HUES64 (cell line): Measurements from ENCODE around the gene DLGAP1.
A peak's percentile ranks its signal among the peaks of the same experiment; 100 is the strongest.
"Not testable (repeated sequence)": the region's sequence is repeated elsewhere in the genome, so short reads cannot be mapped to it uniquely, and the experiment has no call there.

ENCODE experiments used
- H3K27ac ChIP-seq: 2 replicates; pipeline ENCODE4 v1.7.0; 2013; ENCODE audit warnings: low read depth, low read length, inconsistent platforms
- H3K27me3 ChIP-seq: 2 replicates; pipeline ENCODE4 v1.6.1; 2013; ENCODE audit warnings: mild to moderate bottlenecking, low read length; ENCODE audit not compliant: insufficient read depth
- H3K36me3 ChIP-seq: 2 replicates; pipeline ENCODE4 v1.6.1; 2013; ENCODE audit warnings: mild to moderate bottlenecking, low read length; ENCODE audit not compliant: insufficient read depth
- H3K4me1 ChIP-seq: 2 replicates; pipeline ENCODE4 v1.6.1; 2013; ENCODE audit warnings: mild to moderate bottlenecking, low read length, moderate library complexity; ENCODE audit not compliant: insufficient read depth
- H3K4me3 ChIP-seq: 2 replicates; pipeline ENCODE4 v1.5.1; 2013; ENCODE audit warnings: mild to moderate bottlenecking, low read length, moderate library complexity
- H3K9ac ChIP-seq: 2 replicates; pipeline ENCODE4 v1.6.1; 2013; ENCODE audit warnings: mild to moderate bottlenecking, low read depth, low read length
- H3K9me3 ChIP-seq: 2 replicates; pipeline ENCODE4 v1.6.1; 2013; ENCODE audit warnings: low read depth, low read length; ENCODE audit not compliant: insufficient read depth
- WGBS: fragments of 150-250, 120-280 bp; methylation state at CpG from one replicate; pipeline ENCODE4 v1.1.7; 2013; ENCODE audit warnings: missing lambda C conversion rate; 5-methylcytosine and 5-hydroxymethylcytosine counted together

DLGAP1 gene

DNA sequence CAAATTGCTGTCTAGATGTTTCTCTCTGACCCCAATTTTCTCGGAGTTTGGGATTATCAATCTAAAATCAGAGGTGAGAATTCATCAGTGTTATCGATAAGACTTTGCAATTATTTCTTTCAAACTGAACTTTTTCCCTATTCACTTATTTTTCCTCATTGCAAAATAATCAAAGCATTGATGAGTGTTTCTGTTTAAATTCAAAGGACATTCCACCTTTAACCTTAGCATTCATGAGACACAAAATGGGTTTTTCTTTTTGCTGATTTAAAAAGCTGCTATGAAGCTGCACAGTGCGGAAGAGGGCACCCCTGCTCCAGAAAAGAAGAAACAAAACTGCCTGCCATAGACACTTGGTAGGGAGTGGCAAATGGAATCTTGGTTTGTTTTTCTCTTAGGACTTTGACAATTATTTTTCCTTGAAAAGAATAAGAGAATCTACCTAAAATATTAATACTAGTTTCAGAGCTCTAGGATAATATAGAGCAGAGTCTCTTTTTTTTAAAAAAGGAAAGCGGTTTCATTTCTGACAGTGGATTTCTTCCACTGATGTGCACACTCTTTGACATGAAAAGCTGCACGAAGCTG is 801.8 kb downstream of the DLGAP1 start:
- Histone ChIP-seq H3K9me3 (no peaks in the 10 kb centered on the region), H3K27me3 (no peaks in the 10 kb centered on the region), H3K4me3 (no peak overlapping the region), H3K4me1 (peaks cover 38% of the 10 kb centered on the region), H3K36me3 (no peaks in the 10 kb centered on the region), H3K9ac (peak overlapping the region; percentile 45; the same call in 1 of the 2 replicates), H3K27ac (no peak overlapping the region; the same call in 1 of the 2 replicates)
- WGBS, result 96% methylated on average over 4 of the region's 5 CpGs

DNA sequence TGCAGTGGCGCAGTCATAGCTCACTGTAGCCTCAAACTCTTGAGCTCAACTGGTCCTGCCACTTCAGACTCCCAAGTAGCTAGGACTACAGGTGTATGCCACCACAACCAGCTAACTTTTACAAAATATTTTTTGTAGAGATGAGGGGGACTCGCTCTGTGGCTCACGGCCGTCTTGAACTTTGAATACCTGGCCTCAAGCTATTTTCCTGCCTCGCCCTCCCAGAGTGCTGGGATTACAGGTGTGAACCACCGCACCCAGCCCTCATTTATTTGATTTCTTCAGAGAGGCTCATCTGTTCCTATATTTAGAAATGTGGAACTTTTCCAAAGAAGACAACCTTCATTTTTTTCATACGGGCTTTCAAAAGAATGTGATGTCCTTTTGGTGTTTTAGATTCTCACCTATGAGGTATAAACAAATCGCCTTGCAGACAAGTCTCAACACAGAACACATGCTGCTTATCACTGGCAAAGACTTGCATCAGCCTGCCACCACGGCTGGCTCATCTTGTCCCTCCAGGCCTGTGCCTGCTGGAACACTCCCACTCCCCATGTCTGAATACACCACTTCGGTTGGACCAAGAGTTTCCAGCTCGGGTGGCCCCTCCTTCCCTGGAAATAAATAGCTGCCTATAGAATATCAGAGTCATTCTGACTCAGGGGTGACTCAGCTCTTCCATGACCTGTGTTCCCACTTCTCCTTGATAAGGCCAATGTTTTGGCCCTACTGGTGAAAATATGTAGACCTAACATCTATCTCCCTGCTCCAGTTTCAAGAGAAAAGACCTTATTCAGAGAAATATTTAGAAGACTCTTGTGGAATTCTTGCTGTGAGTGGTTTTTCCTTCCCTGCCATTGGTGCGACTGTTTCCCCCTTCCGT is 802.5 kb downstream of the DLGAP1 start:
- H3K9ac ChIP-seq, result peak overlapping the region; percentile 45; the same call in 1 of the 2 replicates
- H3K4me3 ChIP-seq, result no peak overlapping the region
- WGBS, result 82% methylated on average over 13 of the region's 13 CpGs
- H3K9me3 ChIP-seq, result no peaks in the 10 kb centered on the region
- no peaks in the 10 kb centered on the region for H3K36me3 ChIP-seq
- no peak overlapping the region; the same call in 1 of the 2 replicates for H3K27ac ChIP-seq
- H3K4me1 ChIP-seq, result peaks cover 46% of the 10 kb centered on the region
- no peaks in the 10 kb centered on the region for H3K27me3 ChIP-seq

DNA sequence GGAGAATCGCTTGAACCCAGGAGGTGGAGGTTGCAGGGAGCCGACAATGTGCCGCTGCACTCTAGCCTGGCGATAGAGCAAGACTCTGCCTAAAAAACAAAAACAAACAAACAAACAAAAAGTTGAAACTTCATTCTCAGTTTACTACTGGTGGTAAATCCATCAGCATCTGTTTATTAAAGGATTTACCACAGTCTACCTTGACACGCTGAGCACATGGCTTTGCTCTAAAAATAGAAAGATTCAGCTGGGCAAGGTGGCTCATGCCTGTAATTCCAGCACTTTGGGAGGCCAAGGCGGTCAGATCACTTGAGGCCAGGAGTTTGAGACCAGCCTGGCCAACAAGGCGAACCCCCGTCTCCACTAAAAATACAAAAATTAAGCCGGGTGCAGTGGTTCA is 803.8 kb downstream of the DLGAP1 start:
- H3K9ac ChIP-seq, result no peak overlapping the region

DNA sequence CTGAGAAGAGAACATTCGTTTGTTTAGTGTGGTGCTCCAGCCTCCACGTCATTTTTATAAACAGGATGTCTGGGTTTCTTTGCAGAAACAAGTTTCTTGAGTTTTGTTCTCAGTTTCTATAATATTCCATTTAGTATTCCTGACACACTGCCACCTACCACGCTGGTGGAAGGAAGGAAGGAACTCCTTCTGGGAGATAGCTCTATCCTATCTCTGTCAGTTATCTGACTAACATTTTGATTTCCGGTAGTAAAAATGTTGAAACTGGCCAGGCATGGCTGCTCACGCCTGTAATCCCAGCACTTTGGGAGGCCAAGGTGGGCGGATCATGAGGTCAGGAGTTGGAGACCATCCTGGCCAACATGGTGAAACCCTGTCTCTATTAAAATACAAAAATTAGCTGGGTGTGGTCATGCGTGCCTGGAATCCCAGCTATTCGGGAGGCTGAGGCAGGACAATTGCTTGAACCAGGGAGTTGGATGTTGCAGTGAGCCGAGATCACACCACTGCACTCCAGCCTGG is 804.5 kb downstream of the DLGAP1 start:
- not testable (repeated sequence) for H3K36me3 ChIP-seq, H3K4me3 ChIP-seq, H3K9ac ChIP-seq, H3K27me3 ChIP-seq, H3K27ac ChIP-seq, H3K9me3 ChIP-seq
- peaks cover 42% of the 10 kb centered on the region for H3K4me1 ChIP-seq
- WGBS, result 92% methylated on average over 9 of the region's 9 CpGs

More for the DNA sequence above, 803.8 kb downstream of the DLGAP1 start:
- Histone ChIP-seq H3K4me1 (peaks cover 46% of the 10 kb centered on the region), H3K4me3 (no peak overlapping the region), H3K27ac (no peak overlapping the region), H3K9me3 (no peaks in the 10 kb centered on the region), H3K36me3 (no peaks in the 10 kb centered on the region), H3K27me3 (no peaks in the 10 kb centered on the region)
- 85% methylated on average over 9 of the region's 9 CpGs for WGBS

DNA sequence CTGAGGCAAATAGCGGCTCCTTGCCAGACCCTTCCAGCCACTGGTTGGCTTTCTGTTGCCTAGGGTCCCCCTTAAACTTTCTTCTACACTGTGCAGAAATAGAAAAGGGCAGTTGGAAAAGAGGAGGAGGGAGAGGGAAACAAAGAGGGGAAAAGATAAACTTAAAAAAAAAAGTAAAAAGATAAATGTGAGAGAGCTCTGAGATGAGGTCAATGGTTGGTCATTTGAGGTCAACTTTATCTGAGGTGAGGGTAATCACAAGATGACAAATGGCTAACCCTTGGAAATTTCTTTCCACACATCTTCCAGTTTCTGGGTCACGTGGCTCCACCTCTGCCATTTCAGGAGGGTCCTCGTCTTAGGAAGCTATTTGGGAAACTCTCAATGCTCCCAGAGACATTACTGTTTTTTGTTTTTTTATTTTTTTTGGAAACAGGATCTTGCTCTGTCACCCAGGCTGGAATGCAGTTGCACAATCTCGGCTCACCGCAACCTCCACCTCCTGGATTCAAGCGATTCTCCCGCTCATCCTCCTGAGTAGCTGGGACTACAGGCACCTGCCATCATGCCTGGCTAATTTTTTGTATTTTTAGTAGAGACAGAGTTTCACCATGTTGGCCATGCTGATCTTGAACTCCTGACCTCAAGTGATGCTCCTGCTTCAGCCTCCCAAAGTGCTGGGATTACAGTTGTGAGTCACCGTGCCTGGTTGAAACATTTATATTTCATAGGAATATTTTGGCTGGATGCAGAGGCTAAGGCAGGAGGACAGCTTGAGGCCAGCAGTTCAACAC is 805.3 kb downstream of the DLGAP1 start:
- WGBS, result 91% methylated on average over 8 of the region's 8 CpGs

DNA sequence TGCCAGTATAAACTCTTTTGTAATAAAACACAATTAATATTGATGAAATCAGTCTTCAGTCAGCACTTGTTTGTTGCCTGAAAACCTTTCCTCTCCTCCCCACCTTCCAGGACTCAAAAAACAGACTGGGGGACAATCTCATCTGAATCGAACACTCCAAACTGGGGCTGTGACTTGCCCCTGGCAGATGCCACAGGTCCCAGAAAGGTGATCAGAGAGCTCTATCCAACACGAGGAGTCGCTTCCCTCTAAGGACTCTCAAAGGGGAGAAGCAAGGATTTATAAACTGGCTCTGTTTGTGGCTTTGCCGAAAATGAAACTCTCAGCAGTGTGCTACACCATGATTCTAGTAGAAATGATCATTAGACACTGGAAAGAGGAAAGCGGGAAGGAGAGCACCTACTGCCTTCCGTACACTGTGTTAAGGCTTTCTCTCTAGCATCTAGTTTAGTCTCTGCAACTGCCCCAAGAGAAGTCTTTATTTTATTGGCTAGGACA is 805.9 kb downstream of the DLGAP1 start:
- Histone ChIP-seq H3K27ac (no peak overlapping the region; the same call in 1 of the 2 replicates), H3K4me3 (no peak overlapping the region), H3K4me1 (peaks cover 33% of the 10 kb centered on the region), H3K36me3 (no peaks in the 10 kb centered on the region), H3K27me3 (no peaks in the 10 kb centered on the region), H3K9ac (no peak overlapping the region), H3K9me3 (no peaks in the 10 kb centered on the region)
- 69% methylated on average over 6 of the region's 6 CpGs for WGBS

More for the DNA sequence above, 805.3 kb downstream of the DLGAP1 start:
- Histone ChIP-seq H3K27me3 (no peaks in the 10 kb centered on the region), H3K9ac (no peak overlapping the region), H3K4me3 (no peak overlapping the region), H3K4me1 (peaks cover 39% of the 10 kb centered on the region), H3K36me3 (no peaks in the 10 kb centered on the region), H3K9me3 (no peaks in the 10 kb centered on the region), H3K27ac (no peak overlapping the region; the same call in 1 of the 2 replicates)

DNA sequence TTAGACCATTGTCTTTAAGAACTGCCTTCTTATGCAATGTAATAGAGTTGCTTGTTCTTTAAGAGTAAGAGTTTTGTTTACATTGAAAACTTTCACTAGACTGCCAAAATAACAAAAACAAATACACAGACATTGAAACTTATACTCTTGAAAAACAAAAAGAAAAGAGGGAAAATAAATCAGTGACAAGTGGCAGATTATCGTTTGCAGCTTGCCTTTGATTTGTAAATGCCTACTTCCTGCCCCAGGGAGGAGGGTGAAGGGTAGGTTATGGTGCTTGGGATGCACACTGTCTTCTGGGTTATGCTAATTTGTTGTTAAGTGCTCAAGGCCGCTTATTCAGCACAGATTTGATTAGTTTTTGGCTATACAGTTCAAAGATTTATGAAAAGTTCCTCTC is 806.5 kb downstream of the DLGAP1 start:
- Histone ChIP-seq H3K9ac (no peak overlapping the region), H3K4me1 (peaks cover 33% of the 10 kb centered on the region), H3K9me3 (no peaks in the 10 kb centered on the region), H3K36me3 (no peaks in the 10 kb centered on the region), H3K27ac (no peak overlapping the region), H3K27me3 (no peaks in the 10 kb centered on the region), H3K4me3 (no peak overlapping the region)
- 6% methylated on average over 2 of the region's 2 CpGs for WGBS

DNA sequence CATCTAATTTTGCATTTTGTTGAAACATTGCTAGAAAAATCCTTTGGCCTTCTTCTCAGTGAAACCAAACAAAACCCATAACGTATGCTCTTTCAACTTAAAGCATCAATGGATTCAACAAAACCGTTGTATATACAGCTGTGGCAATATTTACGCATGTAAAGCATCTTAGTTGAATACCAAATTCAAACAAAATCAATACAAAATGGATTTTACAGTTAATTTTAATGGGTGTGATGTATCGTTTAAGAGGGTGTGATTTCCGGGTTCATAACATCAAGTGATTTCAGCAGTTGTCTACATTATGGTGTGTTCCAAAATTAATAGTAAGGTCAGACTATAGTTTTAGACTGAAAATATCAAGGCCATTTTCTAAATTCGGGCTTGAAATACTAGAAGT is 806.9 kb downstream of the DLGAP1 start:
- Histone ChIP-seq H3K27ac (no peak overlapping the region), H3K9ac (no peak overlapping the region), H3K4me1 (peaks cover 31% of the 10 kb centered on the region), H3K4me3 (no peak overlapping the region), H3K36me3 (no peaks in the 10 kb centered on the region), H3K27me3 (no peaks in the 10 kb centered on the region), H3K9me3 (no peaks in the 10 kb centered on the region)
- WGBS, result 67% methylated on average over 6 of the region's 6 CpGs

DNA sequence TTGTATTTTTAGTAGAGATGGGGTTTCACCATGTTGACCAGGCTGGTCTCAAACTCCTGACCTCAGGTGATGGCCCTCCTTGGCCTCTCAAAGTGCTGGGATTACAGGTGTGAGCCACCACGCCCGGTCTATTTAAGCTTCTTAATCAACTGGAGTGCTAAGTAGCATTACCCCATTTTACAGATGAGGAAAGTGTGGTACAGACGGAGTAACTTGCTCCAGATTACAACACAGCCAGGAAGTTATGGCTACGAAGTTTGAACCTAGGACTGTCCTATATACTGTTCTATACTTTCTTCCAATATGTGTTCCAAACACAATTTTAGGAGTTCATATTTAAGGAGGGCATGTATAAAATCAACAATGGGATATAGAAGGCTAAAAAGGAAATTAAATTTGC is 807.5 kb downstream of the DLGAP1 start:
- no peak overlapping the region for H3K27ac ChIP-seq
- H3K36me3 ChIP-seq, result no peaks in the 10 kb centered on the region
- no peaks in the 10 kb centered on the region for H3K27me3 ChIP-seq
- WGBS, result 96% methylated on average over 3 of the region's 4 CpGs
- H3K4me3 ChIP-seq, result no peak overlapping the region
- no peak overlapping the region for H3K9ac ChIP-seq
- no peaks in the 10 kb centered on the region for H3K9me3 ChIP-seq
- H3K4me1 ChIP-seq, result peaks cover 25% of the 10 kb centered on the region

DNA sequence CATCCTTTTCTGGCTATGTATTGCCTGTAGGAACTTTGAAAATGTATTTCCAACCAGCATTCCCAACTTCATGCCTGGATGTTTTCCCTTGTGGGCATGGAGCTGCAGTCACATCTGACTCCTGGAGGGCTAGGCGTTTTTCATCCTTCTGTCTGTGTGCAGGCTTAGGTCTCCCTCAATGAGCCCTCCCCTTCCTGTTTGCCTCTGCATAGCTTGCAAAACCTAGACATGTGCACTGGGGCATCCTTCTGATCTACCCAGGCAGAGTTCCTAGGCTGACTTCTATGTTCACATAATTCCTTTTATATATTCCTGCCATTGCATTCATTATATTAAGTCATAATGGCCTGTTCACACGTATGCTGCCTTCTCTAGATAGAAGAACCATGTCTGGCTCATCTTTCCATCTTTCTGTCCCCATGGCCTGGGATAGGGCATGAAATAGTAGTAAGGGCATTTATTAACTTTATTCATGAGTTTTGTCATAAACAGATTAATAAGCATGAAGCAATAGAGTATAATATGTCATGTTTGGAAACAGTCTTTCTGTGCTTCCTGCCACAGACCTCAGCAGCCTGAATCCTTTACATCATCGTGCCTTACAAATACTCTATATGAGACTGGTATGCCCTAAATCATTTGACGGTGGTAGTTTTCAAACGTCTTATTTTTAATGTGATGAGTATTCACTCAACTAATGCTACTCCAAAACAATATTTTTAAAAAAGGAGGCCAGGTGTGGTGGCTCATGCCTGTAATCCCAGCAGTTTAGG is 809.5 kb downstream of the DLGAP1 start:
- no peak overlapping the region for H3K4me3 ChIP-seq
- no peak overlapping the region for H3K27ac ChIP-seq
- H3K4me1 ChIP-seq, result peaks cover 25% of the 10 kb centered on the region
- H3K36me3 ChIP-seq, result no peaks in the 10 kb centered on the region
- H3K27me3 ChIP-seq, result no peaks in the 10 kb centered on the region
- no peak overlapping the region for H3K9ac ChIP-seq
- H3K9me3 ChIP-seq, result no peaks in the 10 kb centered on the region
- 95% methylated on average over 3 of the region's 5 CpGs for WGBS
